ENCODE data around the gene CCDC160. TPM values are rescaled to one million over a fixed set of nuclear protein-coding genes. Genes with fewer than 3 reads are reported as not detected.
"Not testable (repeated sequence)": the region's sequence is repeated elsewhere in the genome, so short reads cannot be mapped to it uniquely, and the experiment has no call there.

Gene CCDC160
- total RNA-seq (2014; rRNA removed; shearing (Covaris generic)): 0.06 TPM in 1 of 2 replicates, not detected in the other
- 0.21 TPM in 1 of 2 replicates, not detected in the other for polyA plus RNA-seq (2015; cell fraction: cytosol; rRNA removed)
- polyA plus RNA-seq (2015; cell fraction: nucleus; rRNA removed): not detected in 2 replicates

GRCh38 chrX:134236626-134237614 lies at the start of gene CCDC160:
CCDC160 (plus strand) TSS chrX:134237182; CDS start chrX:134244801, 7,619 bp downstream.
- peak; percentile 24 for DNase-seq (ENCODE audit: low read depth)

- DNase-seq (ENCODE audit: low read depth): no peak
Observed at GRCh38 chrX:134191281-134191680, 45.7 kb upstream of the CCDC160 start.

GRCh38 chrX:134194915-134195314 lies 42.1 kb upstream of the CCDC160 start:
- no peak for DNase-seq (ENCODE audit: low read depth)

- DNase-seq (ENCODE audit: low read depth): no peak
Observed at GRCh38 chrX:134202561-134202960, 34.4 kb upstream of the CCDC160 start.

GRCh38 chrX:134206221-134206620 lies 30.8 kb upstream of the CCDC160 start:
- DNase-seq (ENCODE audit: low read depth): no peak

- DNase-seq (ENCODE audit: low read depth): no peak
Observed at GRCh38 chrX:134210465-134210864, 26.5 kb upstream of the CCDC160 start.

- no peak for DNase-seq (ENCODE audit: low read depth)
Observed at GRCh38 chrX:134235236-134235635, 1.7 kb upstream of the CCDC160 start.

GRCh38 chrX:134238144-134238543 lies 1.2 kb downstream of the CCDC160 start:
- DNase-seq (ENCODE audit: low read depth): not testable (repeated sequence)

GRCh38 chrX:134239016-134239415 lies 2.0 kb downstream of the CCDC160 start:
- DNase-seq (ENCODE audit: low read depth): no peak

GRCh38 chrX:134240209-134240608 lies 3.2 kb downstream of the CCDC160 start:
- no peak for DNase-seq (ENCODE audit: low read depth)

- no peak for DNase-seq (ENCODE audit: low read depth)
Observed at GRCh38 chrX:134241960-134242619, 5.1 kb downstream of the CCDC160 start.

- peak; percentile 44 for DNase-seq (ENCODE audit: low read depth)
Observed at GRCh38 chrX:134244043-134244442, 7.1 kb downstream of the CCDC160 start.

- DNase-seq (ENCODE audit: low read depth): no peak
Observed at GRCh38 chrX:134246282-134246681, 9.3 kb downstream of the CCDC160 start.

GRCh38 chrX:134247492-134247891 lies 10.5 kb downstream of the CCDC160 start:
- no peak for DNase-seq (ENCODE audit: low read depth)

GRCh38 chrX:134249241-134249640 lies 12.3 kb downstream of the CCDC160 start:
- no peak for DNase-seq (ENCODE audit: low read depth)

GRCh38 chrX:134251241-134251640 lies 14.3 kb downstream of the CCDC160 start:
- DNase-seq (ENCODE audit: low read depth): no peak

- no peak for DNase-seq (ENCODE audit: low read depth)
Observed at GRCh38 chrX:134254511-134254910, 17.5 kb downstream of the CCDC160 start.

- no peak for DNase-seq (ENCODE audit: low read depth)
Observed at GRCh38 chrX:134255555-134255954, 18.6 kb downstream of the CCDC160 start.

GRCh38 chrX:134256684-134257083 lies 19.7 kb downstream of the CCDC160 start:
- DNase-seq (ENCODE audit: low read depth): no peak

- no peak for DNase-seq (ENCODE audit: low read depth)
Observed at GRCh38 chrX:134258202-134258601, 21.2 kb downstream of the CCDC160 start.

GRCh38 chrX:134285934-134286333 lies 49.0 kb downstream of the CCDC160 start:
- DNase-seq (ENCODE audit: low read depth): not testable (repeated sequence)

- DNase-seq (ENCODE audit: low read depth): no peak
Observed at GRCh38 chrX:134287346-134287745, 50.4 kb downstream of the CCDC160 start.
